HepG2 (cell line): Measurements from ENCODE around the gene GPHN. TPM values are rescaled to one million over a fixed set of nuclear protein-coding genes. Genes with fewer than 3 reads are reported as not detected.

Source experiments
- GZF1 ChIP-seq: sonication (generic); formaldehyde crosslinking; IDR thresholded peaks from 2 replicates; pipeline ENCODE4 v1.5.1; 2020; ENCODE audit warnings: mild to moderate bottlenecking, missing genetic modification reagents
- HCFC1 ChIP-seq: fragments of 150-350 bp; IDR thresholded peaks from 2 replicates; pipeline ENCODE4 v1.6.1; 2014; ENCODE audit warnings: low read depth, low read length
- HNF4G ChIP-seq, 2 experiments: sonication (generic) in 1 of 2; formaldehyde crosslinking in 1 of 2; IDR thresholded peaks; 2 replicates each; pipeline versions ENCODE4 v1.4.0 to v1.6.1; 2011 to 2020; ENCODE audit warnings: borderline replicate concordance in 2 of 2, low read depth in 2 of 2, mild to moderate bottlenecking in 2 of 2, low read length in 1 of 2, missing genetic modification reagents in 1 of 2, moderate library complexity in 1 of 2
- KAT8 ChIP-seq: IDR thresholded peaks from 2 replicates; pipeline ENCODE4 v1.6.1; 2016; ENCODE audit warnings: missing genetic modification reagents, missing compliant biosample characterization
- MAFK ChIP-seq, 2 experiments: IDR thresholded peaks in 1 of 2; conservative IDR thresholded peaks in 1 of 2; 2 replicates each; pipeline ENCODE4 v1.6.1; 2011; ENCODE audit warnings: improper control_type of control experiment in 2 of 2, low read length in 2 of 2
- ONECUT2 ChIP-seq: sonication (generic); formaldehyde crosslinking; IDR thresholded peaks from 2 replicates; pipeline ENCODE4 v1.4.0; 2020; ENCODE audit warnings: missing genetic modification reagents
- RAD21 ChIP-seq: fragments of 450-650 bp; formaldehyde crosslinking; IDR thresholded peaks from 2 replicates; pipeline ENCODE4 v1.5.0; 2020; ENCODE audit warnings: mild to moderate bottlenecking
- RARG ChIP-seq: sonication (generic); formaldehyde crosslinking; IDR thresholded peaks from 2 replicates; pipeline ENCODE4 v1.4.0; 2020; ENCODE audit warnings: low read depth, mild to moderate bottlenecking, missing genetic modification reagents
- SETDB1 ChIP-seq: sonication (generic); formaldehyde crosslinking; IDR thresholded peaks from 2 replicates; pipeline ENCODE4 v1.5.1; 2020; ENCODE audit warnings: missing genetic modification reagents, mild to moderate bottlenecking, borderline replicate concordance
- ZFP82 ChIP-seq: sonication (generic); formaldehyde crosslinking; IDR thresholded peaks from 2 replicates; pipeline ENCODE4 v1.5.1; 2020; ENCODE audit warnings: mild to moderate bottlenecking, missing genetic modification reagents, borderline replicate concordance
- ZNF367 ChIP-seq: sonication (generic); formaldehyde crosslinking; IDR thresholded peaks from 2 replicates; pipeline ENCODE4 v1.4.0; 2020; ENCODE audit warnings: missing genetic modification reagents, borderline replicate concordance
- ZNF564 ChIP-seq: sonication (generic); formaldehyde crosslinking; IDR thresholded peaks from 2 replicates; pipeline ENCODE4 v1.8.1; 2023; ENCODE audit warnings: mild to moderate bottlenecking, missing genetic modification reagents
- ZNF780A ChIP-seq: sonication (generic); formaldehyde crosslinking; IDR thresholded peaks from 2 replicates; pipeline ENCODE4 v1.8.0; 2022; ENCODE audit warnings: mild to moderate bottlenecking, missing genetic modification reagents, moderate library complexity
- ZSCAN12 ChIP-seq: sonication (generic); formaldehyde crosslinking; IDR thresholded peaks from 2 replicates; pipeline ENCODE4 v1.9.0; 2021; ENCODE audit warnings: mild to moderate bottlenecking, missing genetic modification reagents
- polyA plus RNA-seq, 8 experiments: library from polyadenylated mRNA; depleted of rRNA in 3 of 8; stranded (reverse) in 7 of 8; unstranded in 1 of 8; fragments of >200 nt; fragmentation: Illumina TruSeq in 4 of 8; extraction: Trizol in 4 of 8; gene quantifications; 2 replicates each; pipeline versions ENCODE4 v1.2.1 to v1.2.3, GENCODE V29; 2011 to 2016; ENCODE audit warnings: low read depth in 4 of 8, missing spikeins in 1 of 8, mixed read lengths in 1 of 8; ENCODE audit not compliant: insufficient read depth in 1 of 8
- total RNA-seq, 5 experiments: library from RNA; depleted of rRNA; stranded (reverse); fragments of >200 nt; fragmentation: Illumina TruSeq; extraction: Trizol; gene quantifications; 2 replicates each; pipeline ENCODE4 v1.2.3, GENCODE V29; 2016; ENCODE audit warnings: low read depth in 1 of 5
- TF ChIP-seq, protein P1 (sequence below): sonication (generic); formaldehyde crosslinking; IDR thresholded peaks from 2 replicates; pipeline ENCODE4 v1.4.0; 2020; ENCODE audit warnings: missing genetic modification reagents
- TF ChIP-seq, protein P2 (sequence below): sonication (generic); formaldehyde crosslinking; IDR thresholded peaks from 2 replicates; pipeline ENCODE4 v1.4.0; 2020; ENCODE audit warnings: missing genetic modification reagents
- TF ChIP-seq, protein P3 (sequence below): sonication (generic); formaldehyde crosslinking; IDR thresholded peaks from 2 replicates; pipeline ENCODE4 v1.5.0; 2020; ENCODE audit warnings: missing genetic modification reagents
- TF ChIP-seq, protein P4 (sequence below): fragments of 450-650 bp; IDR thresholded peaks from 2 replicates; pipeline ENCODE4 v1.6.1; 2017
- TF ChIP-seq, protein P5 (sequence below), 2 experiments: sonication (generic) in 1 of 2; formaldehyde crosslinking in 1 of 2; IDR thresholded peaks; 2 replicates each; pipeline versions ENCODE4 v1.5.1 to v1.6.1; 2011 to 2020; ENCODE audit warnings: borderline replicate concordance in 1 of 2, low read depth in 1 of 2, low read length in 1 of 2, mild to moderate bottlenecking in 1 of 2, missing genetic modification reagents in 1 of 2, moderate library complexity in 1 of 2
- TF ChIP-seq, protein P6 (sequence below), 2 experiments: fragments of 450-650 bp in 1 of 2; sonication (generic) in 1 of 2; formaldehyde crosslinking; IDR thresholded peaks; 2 replicates each; pipeline versions ENCODE4 v1.5.0 to v1.8.0; 2020 to 2022; ENCODE audit warnings: mild to moderate bottlenecking in 1 of 2, missing genetic modification reagents in 1 of 2

GPHN gene
- total and polyA plus RNA-seq, 2 of the 13 experiments (the other 11 are each of a cell fraction or from before 2014, with no cell fraction given) = 12.7 to 19.2 TPM

DNA sequence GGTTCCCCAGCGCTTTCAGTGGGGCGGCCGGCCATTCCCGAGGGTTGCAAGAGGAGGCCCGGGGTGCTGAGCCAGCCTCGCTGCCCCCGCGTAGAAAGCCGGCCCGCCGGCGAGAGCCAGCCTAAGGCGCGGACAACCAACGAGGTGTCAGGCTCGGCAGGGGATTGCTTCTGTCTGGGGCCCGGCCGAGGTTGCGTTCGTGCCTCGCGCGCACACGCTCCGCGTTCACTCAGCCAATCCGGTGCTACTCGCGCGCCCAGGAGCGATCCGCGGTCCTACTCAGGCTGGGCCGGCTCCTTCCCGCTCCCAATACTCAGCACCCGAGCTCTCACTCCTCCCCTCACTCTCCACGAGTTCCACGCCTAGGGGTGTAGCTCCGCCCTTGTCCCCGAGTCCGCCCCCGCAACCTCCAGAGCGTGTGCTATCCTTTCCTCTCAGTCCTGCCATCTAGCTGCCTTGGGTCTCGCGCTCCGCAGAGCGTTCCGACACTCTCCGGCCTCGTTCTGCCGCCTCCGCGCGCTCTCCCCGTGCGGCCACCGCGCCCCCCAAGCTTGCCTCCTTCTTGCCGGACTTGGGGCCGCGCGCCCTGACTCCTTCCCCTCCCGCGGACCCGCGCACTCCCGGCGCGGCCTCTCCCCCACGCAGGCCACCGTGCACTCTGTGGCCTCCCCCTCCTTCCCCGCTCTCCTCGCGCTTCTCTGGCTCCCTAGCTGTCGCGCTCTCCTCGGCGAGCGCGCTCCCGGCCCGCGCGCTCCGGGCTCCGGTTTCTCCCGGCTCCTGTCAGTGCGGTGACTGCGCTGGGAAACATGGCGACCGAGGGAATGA, at the start of gene GPHN (continued):
- TF ChIP-seq, protein P1, sequence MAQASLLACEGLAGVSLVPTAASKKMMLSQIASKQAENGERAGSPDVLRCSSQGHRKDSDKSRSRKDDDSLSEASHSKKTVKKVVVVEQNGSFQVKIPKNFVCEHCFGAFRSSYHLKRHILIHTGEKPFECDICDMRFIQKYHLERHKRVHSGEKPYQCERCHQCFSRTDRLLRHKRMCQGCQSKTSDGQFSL (CRISPR knock-in tag) = peak; percentile 76; the same call in 1 of the 2 replicates
- TF ChIP-seq HCFC1 = peak; percentile 46; the same call in 1 of the 2 replicates
- TF ChIP-seq, protein P2, sequence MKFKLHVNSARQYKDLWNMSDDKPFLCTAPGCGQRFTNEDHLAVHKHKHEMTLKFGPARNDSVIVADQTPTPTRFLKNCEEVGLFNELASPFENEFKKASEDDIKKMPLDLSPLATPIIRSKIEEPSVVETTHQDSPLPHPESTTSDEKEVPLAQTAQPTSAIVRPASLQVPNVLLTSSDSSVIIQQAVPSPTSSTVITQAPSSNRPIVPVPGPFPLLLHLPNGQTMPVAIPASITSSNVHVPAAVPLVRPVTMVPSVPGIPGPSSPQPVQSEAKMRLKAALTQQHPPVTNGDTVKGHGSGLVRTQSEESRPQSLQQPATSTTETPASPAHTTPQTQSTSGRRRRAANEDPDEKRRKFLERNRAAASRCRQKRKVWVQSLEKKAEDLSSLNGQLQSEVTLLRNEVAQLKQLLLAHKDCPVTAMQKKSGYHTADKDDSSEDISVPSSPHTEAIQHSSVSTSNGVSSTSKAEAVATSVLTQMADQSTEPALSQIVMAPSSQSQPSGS (CRISPR knock-in tag) = peak; percentile 75
- TF ChIP-seq ONECUT2 (CRISPR knock-in tag) = no peak
- no peak for TF ChIP-seq RARG (CRISPR knock-in tag)
- TF ChIP-seq RAD21 (CRISPR knock-in tag) = 0 out of 2 replicates have a peak, but pooled peaks have one; percentile 30
- TF ChIP-seq, protein P3, sequence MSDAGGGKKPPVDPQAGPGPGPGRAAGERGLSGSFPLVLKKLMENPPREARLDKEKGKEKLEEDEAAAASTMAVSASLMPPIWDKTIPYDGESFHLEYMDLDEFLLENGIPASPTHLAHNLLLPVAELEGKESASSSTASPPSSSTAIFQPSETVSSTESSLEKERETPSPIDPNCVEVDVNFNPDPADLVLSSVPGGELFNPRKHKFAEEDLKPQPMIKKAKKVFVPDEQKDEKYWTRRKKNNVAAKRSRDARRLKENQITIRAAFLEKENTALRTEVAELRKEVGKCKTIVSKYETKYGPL (CRISPR knock-in tag) = no peak
- TF ChIP-seq, protein P4, sequence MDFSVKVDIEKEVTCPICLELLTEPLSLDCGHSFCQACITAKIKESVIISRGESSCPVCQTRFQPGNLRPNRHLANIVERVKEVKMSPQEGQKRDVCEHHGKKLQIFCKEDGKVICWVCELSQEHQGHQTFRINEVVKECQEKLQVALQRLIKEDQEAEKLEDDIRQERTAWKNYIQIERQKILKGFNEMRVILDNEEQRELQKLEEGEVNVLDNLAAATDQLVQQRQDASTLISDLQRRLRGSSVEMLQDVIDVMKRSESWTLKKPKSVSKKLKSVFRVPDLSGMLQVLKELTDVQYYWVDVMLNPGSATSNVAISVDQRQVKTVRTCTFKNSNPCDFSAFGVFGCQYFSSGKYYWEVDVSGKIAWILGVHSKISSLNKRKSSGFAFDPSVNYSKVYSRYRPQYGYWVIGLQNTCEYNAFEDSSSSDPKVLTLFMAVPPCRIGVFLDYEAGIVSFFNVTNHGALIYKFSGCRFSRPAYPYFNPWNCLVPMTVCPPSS = no peak
- TF ChIP-seq HNF4G (IDR thresholded peaks at IDR 0.05; ENCODE audit: borderline replicate concordance, low read depth, low read length) = 0 out of 2 replicates have a peak, but pooled peaks have one; percentile 11
- TF ChIP-seq HNF4G (CRISPR knock-in tag; IDR thresholded peaks at IDR 0.05; ENCODE audit: borderline replicate concordance, low read depth) = no peak
- peak; percentile 47 for TF ChIP-seq KAT8 (CRISPR knock-in tag)
- TF ChIP-seq, protein P5, sequence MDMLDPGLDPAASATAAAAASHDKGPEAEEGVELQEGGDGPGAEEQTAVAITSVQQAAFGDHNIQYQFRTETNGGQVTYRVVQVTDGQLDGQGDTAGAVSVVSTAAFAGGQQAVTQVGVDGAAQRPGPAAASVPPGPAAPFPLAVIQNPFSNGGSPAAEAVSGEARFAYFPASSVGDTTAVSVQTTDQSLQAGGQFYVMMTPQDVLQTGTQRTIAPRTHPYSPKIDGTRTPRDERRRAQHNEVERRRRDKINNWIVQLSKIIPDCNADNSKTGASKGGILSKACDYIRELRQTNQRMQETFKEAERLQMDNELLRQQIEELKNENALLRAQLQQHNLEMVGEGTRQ (IDR thresholded peaks at IDR 0.05; ENCODE audit: low read depth, low read length) = no peak; the same call in 1 of the 2 replicates
- TF ChIP-seq, protein P5 (CRISPR knock-in tag; IDR thresholded peaks at IDR 0.05; ENCODE audit: borderline replicate concordance) = peak; percentile 52; the same call in 1 of the 2 replicates
- 0 out of 2 replicates have a peak, but pooled peaks have one; percentile 32 for TF ChIP-seq ZNF780A
- TF ChIP-seq ZNF367 = no peak
- TF ChIP-seq, protein P6, sequence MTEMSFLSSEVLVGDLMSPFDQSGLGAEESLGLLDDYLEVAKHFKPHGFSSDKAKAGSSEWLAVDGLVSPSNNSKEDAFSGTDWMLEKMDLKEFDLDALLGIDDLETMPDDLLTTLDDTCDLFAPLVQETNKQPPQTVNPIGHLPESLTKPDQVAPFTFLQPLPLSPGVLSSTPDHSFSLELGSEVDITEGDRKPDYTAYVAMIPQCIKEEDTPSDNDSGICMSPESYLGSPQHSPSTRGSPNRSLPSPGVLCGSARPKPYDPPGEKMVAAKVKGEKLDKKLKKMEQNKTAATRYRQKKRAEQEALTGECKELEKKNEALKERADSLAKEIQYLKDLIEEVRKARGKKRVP (CRISPR knock-in tag; IDR thresholded peaks at IDR 0.05) = peak in 1 of 2 experiments; percentile 68; a peak in 1 of 4 replicates
- no peak for TF ChIP-seq SETDB1 (CRISPR knock-in tag)
- TF ChIP-seq ZNF564 = peak; percentile 57
- TF ChIP-seq MAFK (conservative IDR thresholded peaks at IDR 0.05 in 1 of 2, IDR thresholded peaks at IDR 0.05 in 1 of 2; ENCODE audit: low read length in 2 of 2) = no peak
- TF ChIP-seq ZSCAN12 (CRISPR knock-in tag) = 0 out of 2 replicates have a peak, but pooled peaks have one; percentile 12
- no peak; the same call in 1 of the 2 replicates for TF ChIP-seq GZF1 (CRISPR knock-in tag)
- TF ChIP-seq ZFP82 (CRISPR knock-in tag) = peak; percentile 51; the same call in 1 of the 2 replicates
